ENCODE results near the gene ADCK2. TPM values are rescaled to one million over a fixed set of nuclear protein-coding genes. Genes with fewer than 3 reads are reported as not detected.

ADCK2 gene
- total RNA-seq, 3 donors from 2014 or later (not counting 1 experiment from before 2014, with no cell fraction given) = 12.6 to 20.7 (median 15.8) TPM

DNA sequence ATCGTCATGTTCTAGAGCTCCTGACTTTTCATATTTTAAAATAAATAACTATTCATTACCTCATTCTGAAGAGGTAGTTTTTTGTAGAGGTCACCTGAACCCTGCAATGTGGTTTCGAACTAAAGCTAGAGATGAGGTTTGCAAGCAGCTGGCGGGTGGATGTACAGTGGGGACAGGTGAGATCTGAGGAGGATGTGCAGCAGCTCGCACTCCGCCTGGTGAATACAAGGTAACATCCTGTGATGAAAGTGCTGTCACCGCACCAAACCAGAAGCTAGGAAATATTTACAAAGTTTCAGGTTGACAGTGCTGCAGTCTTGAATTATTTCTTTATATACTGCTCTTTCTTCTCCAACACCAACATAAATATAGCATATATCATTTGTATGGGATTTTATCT is 50.3 kb downstream of the ADCK2 start:
- Mint-ChIP-seq H3K27ac (peak overlapping the region; percentile 61 to 74), H3K4me1 (peaks cover 29 to 33% of the 10 kb centered on the region in 2 donors), H3K27me3 (ENCODE audit: low read depth in 2 of 2) (no peaks in the 10 kb centered on the region), H3K9me3 (no peaks in the 10 kb centered on the region), H3K4me3 (no peak overlapping the region), H3K36me3 (no peaks in the 10 kb centered on the region)
- H3K4me1 ChIP-seq (ENCODE audit: control insufficient read depth, insufficient read depth, low read length) = peaks cover 3% of the 10 kb centered on the region
- WGBS (ENCODE audit: insufficient coverage) = 32% methylated on average over 5 of the region's 6 CpGs
- H3K36me3 ChIP-seq (ENCODE audit: control insufficient read depth, insufficient read depth, low read length) = no peaks in the 10 kb centered on the region
- no peaks in the 10 kb centered on the region for H3K9me3 ChIP-seq (ENCODE audit: control insufficient read depth, insufficient read depth, low read length)
- H3K4me3 ChIP-seq (ENCODE audit: low read length) = no peak overlapping the region
- intact Hi-C loops (cut with micrococcal nuclease) = no loop called here
- DNase-seq (peak in 1 of 2 donors; percentile 70), ATAC-seq (peak; percentile 61 to 83 (median 73))
- no peak overlapping the region for H3K27ac ChIP-seq (ENCODE audit: low read length)
- H3K27me3 ChIP-seq (ENCODE audit: control insufficient read depth, insufficient read depth, low read length) = no peaks in the 10 kb centered on the region
- TF ChIP-seq CTCF (IDR thresholded peaks at IDR 0.05) = no peak

GRCh38 chr7:140723574-140723973 is 50.8 kb downstream of the ADCK2 start:
- no peaks in the 10 kb centered on the region for H3K27me3 Mint-ChIP-seq (ENCODE audit: low read depth in 2 of 2)
- Histone ChIP-seq H3K4me3 (ENCODE audit: low read length) (no peak overlapping the region), H3K27ac (ENCODE audit: low read length) (no peak overlapping the region), H3K9me3 (ENCODE audit: control insufficient read depth, insufficient read depth, low read length) (no peaks in the 10 kb centered on the region), H3K27me3 (ENCODE audit: control insufficient read depth, insufficient read depth, low read length) (no peaks in the 10 kb centered on the region), H3K4me1 (ENCODE audit: control insufficient read depth, insufficient read depth, low read length) (peaks cover 3% of the 10 kb centered on the region), H3K36me3 (ENCODE audit: control insufficient read depth, insufficient read depth, low read length) (no peaks in the 10 kb centered on the region)
- WGBS (ENCODE audit: insufficient coverage) = 84% methylated on average over 3 of the region's 3 CpGs
- H3K27ac Mint-ChIP-seq = peak overlapping the region; percentile 61 to 74
- H3K4me3 Mint-ChIP-seq = no peak overlapping the region
- H3K9me3 Mint-ChIP-seq = no peaks in the 10 kb centered on the region
- intact Hi-C loops (cut with micrococcal nuclease) = no loop called here
- ATAC-seq = no peak
- TF ChIP-seq CTCF (IDR thresholded peaks at IDR 0.05) = no peak
- no peaks in the 10 kb centered on the region for H3K36me3 Mint-ChIP-seq
- no peak for DNase-seq
- H3K4me1 Mint-ChIP-seq = peaks cover 29 to 32% of the 10 kb centered on the region in 2 donors

- no peaks in the 10 kb centered on the region for H3K36me3 Mint-ChIP-seq
- H3K27me3 Mint-ChIP-seq (ENCODE audit: low read depth in 2 of 2) = no peaks in the 10 kb centered on the region
- H3K4me3 Mint-ChIP-seq = no peak overlapping the region
- Histone ChIP-seq H3K9me3 (ENCODE audit: control insufficient read depth, insufficient read depth, low read length) (no peaks in the 10 kb centered on the region), H3K36me3 (ENCODE audit: control insufficient read depth, insufficient read depth, low read length) (no peaks in the 10 kb centered on the region), H3K27ac (ENCODE audit: low read length) (no peak overlapping the region), H3K27me3 (ENCODE audit: control insufficient read depth, insufficient read depth, low read length) (no peaks in the 10 kb centered on the region), H3K4me3 (ENCODE audit: low read length) (no peak overlapping the region), H3K4me1 (ENCODE audit: control insufficient read depth, insufficient read depth, low read length) (peaks cover 3% of the 10 kb centered on the region)
- WGBS (ENCODE audit: insufficient coverage) = no CpG with 5 or more reads among the region's 1 CpG
- no peak for DNase-seq
- peak overlapping the region in 1 of 2 donors; percentile 11 for H3K27ac Mint-ChIP-seq
- H3K4me1 Mint-ChIP-seq = peaks cover 21 to 22% of the 10 kb centered on the region in 2 donors
- TF ChIP-seq CTCF (IDR thresholded peaks at IDR 0.05) = no peak
- intact Hi-C loops (cut with micrococcal nuclease) = no loop called here
- H3K9me3 Mint-ChIP-seq = no peaks in the 10 kb centered on the region
- no peak for ATAC-seq
Observed at GRCh38 chr7:140724706-140725105, 52.0 kb downstream of the ADCK2 start.

- Histone ChIP-seq H3K4me3 (ENCODE audit: low read length) (no peak overlapping the region), H3K36me3 (ENCODE audit: control insufficient read depth, insufficient read depth, low read length) (no peaks in the 10 kb centered on the region), H3K4me1 (ENCODE audit: control insufficient read depth, insufficient read depth, low read length) (peaks cover 3% of the 10 kb centered on the region), H3K27me3 (ENCODE audit: control insufficient read depth, insufficient read depth, low read length) (no peaks in the 10 kb centered on the region), H3K27ac (ENCODE audit: low read length) (no peak overlapping the region), H3K9me3 (ENCODE audit: control insufficient read depth, insufficient read depth, low read length) (no peaks in the 10 kb centered on the region)
- 100% methylated on average over 1 of the region's 2 CpGs for WGBS (ENCODE audit: insufficient coverage)
- Mint-ChIP-seq H3K4me3 (no peak overlapping the region), H3K36me3 (no peaks in the 10 kb centered on the region), H3K4me1 (peaks cover 16 to 18% of the 10 kb centered on the region in 2 donors), H3K9me3 (no peaks in the 10 kb centered on the region), H3K27me3 (ENCODE audit: low read depth in 2 of 2) (no peaks in the 10 kb centered on the region), H3K27ac (peak overlapping the region; percentile 38 to 52)
- DNase-seq = peak in 1 of 2 donors; percentile 32
- TF ChIP-seq CTCF (IDR thresholded peaks at IDR 0.05) = peak; percentile 36
- intact Hi-C loops (cut with micrococcal nuclease) = no loop called here
- ATAC-seq = peak in 2 of 3 donors; percentile 39 to 55
Observed at GRCh38 chr7:140726281-140726680, 53.5 kb downstream of the ADCK2 start.
